HUDEP-2 (cell line): ENCODE results near the gene NAT9.
A peak's percentile ranks its signal among the peaks of the same experiment; 100 is the strongest.

Source experiments
- DNase-seq, 76 experiments: peaks; one replicate each; lab custom pipeline; 2025; ENCODE audit not compliant: unreplicated experiment in 76 of 76; lab: John Stamatoyannopoulos, UW

Gene NAT9

GRCh38 chr17:74806334-74806733 is 30.2 kb upstream of the NAT9 start:
- no peak for DNase-seq

GRCh38 chr17:74805591-74805991 is 29.4 kb upstream of the NAT9 start:
- DNase-seq, result peak in 1 of 76 experiments; percentile 7

- no peak for DNase-seq
These were observed 28.5 kb upstream of the NAT9 start for GRCh38 chr17:74804683-74805082.

GRCh38 chr17:74803971-74804370 is 27.8 kb upstream of the NAT9 start:
- no peak for DNase-seq

- DNase-seq, result no peak
These were observed 27.3 kb upstream of the NAT9 start for GRCh38 chr17:74803388-74803930.

- DNase-seq, result no peak
These were observed 25.8 kb upstream of the NAT9 start for GRCh38 chr17:74801896-74802295.

- DNase-seq, result no peak
These were observed 24.4 kb upstream of the NAT9 start for GRCh38 chr17:74800531-74800930.

GRCh38 chr17:74799097-74799496 is 23.0 kb upstream of the NAT9 start:
- DNase-seq, result no peak

- DNase-seq, result no peak
These were observed 22.1 kb upstream of the NAT9 start for GRCh38 chr17:74798239-74798707.

GRCh38 chr17:74797824-74798223 is 21.7 kb upstream of the NAT9 start:
- DNase-seq, result no peak

GRCh38 chr17:74796866-74797265 is 20.7 kb upstream of the NAT9 start:
- no peak for DNase-seq

- no peak for DNase-seq
These were observed 20.1 kb upstream of the NAT9 start for GRCh38 chr17:74796211-74796610.

- DNase-seq, result no peak
These were observed 19.3 kb upstream of the NAT9 start for GRCh38 chr17:74795327-74796020.

GRCh38 chr17:74792586-74793105 is 16.5 kb upstream of the NAT9 start:
- no peak for DNase-seq

GRCh38 chr17:74790161-74791058 is 14.3 kb upstream of the NAT9 start:
- no peak for DNase-seq

GRCh38 chr17:74786431-74787055 is 10.4 kb upstream of the NAT9 start:
- no peak for DNase-seq

- DNase-seq, result no peak
These were observed 9.8 kb upstream of the NAT9 start for GRCh38 chr17:74785981-74786360.

GRCh38 chr17:74785096-74785980 is 9.2 kb upstream of the NAT9 start:
- DNase-seq, result no peak

GRCh38 chr17:74784125-74784810 is 8.1 kb upstream of the NAT9 start:
- no peak for DNase-seq
